ENCODE results near the gene TIGD4. TPM values are rescaled to one million over a fixed set of nuclear protein-coding genes. Genes with fewer than 3 reads are reported as not detected.
A peak's percentile ranks its signal among the peaks of the same experiment; 100 is the strongest.

Gene TIGD4
- total RNA-seq (2021; fragmentation: NEBNext Ultra II Directional; extraction: Animal tissue kit (Norgen Biotek cat#: 25700)) = 1.8 and 2.3 TPM in 2 replicates
- 0.20 and 0.42 TPM in 2 replicates for polyA plus RNA-seq (2011; rRNA removed)
- polyA plus RNA-seq (2011; cell fraction: cytosol; rRNA removed) = 0.74 TPM
- 0.50 TPM for polyA plus RNA-seq (2011; cell fraction: nucleus; rRNA removed)
- 1.0 to 2.7 TPM (median 1.1 TPM) in 4 replicates for polyA plus RNA-seq (2012, experiment 1 of 2)
- polyA plus RNA-seq (2012, experiment 2 of 2) = 0.08 TPM
- polyA plus RNA-seq (2013, experiment 1 of 2) = 1.7 TPM
- 1.7 TPM for polyA plus RNA-seq (2013, experiment 2 of 2)
- polyA minus RNA-seq (2011; rRNA and poly(A)+ RNA removed) = 0.82 and 1.0 TPM in 2 replicates
- polyA minus RNA-seq (2011; cell fraction: cytosol; rRNA and poly(A)+ RNA removed) = 2.2 TPM
- 3.4 TPM for polyA minus RNA-seq (2011; cell fraction: nucleus; rRNA and poly(A)+ RNA removed)
- long read RNA-seq, experiment 1, partial matches to known transcripts = 0 of 1 reads
- long read RNA-seq, experiment 1, other reads (novel, unspliced or antisense) = 1 of 1 reads
- long read RNA-seq, experiment 2, partial matches to known transcripts = 0 of 4 reads
- long read RNA-seq, experiment 2, other reads (novel, unspliced or antisense) = 1 of 4 reads

DNA sequence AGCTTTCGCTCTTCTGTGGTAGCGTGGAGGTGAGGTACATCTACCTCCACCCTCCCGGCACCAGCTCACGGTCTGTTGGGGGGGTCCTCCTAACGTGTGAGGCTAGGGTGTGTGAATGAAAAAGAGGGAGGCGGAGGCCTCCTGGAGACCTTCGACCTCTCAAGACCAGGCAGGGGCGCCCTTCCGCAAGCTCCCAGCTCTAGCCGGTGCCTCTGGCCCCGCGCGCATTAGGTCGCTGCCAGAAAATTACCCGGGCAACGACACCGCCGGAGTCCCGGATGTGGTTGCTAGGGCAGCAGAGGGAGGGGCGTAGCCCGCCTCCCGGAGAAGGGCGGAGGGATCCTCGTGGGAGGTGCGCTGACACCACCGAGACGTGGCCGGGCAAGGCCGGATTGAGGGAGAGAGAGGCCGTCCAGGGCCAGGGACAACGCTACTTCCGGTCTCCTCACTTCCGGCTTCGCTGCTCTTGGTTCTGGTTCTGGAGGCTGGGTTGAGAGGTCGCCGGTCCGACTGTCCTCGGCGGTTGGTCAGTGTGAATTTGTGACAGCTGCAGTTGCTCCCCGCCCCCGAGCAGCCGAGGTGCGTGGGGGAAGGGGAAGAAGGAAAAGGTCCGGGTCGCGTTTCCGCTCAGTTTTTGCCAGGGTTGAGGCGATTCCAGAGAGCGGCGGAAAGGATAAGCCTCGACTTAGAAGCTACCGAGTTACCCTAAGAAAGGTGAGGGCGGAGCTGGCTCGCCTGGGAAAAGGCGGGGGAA is at the start of gene TIGD4, which contains the start of gene ARFIP1:
TIGD4 (minus strand) TSS at position 218 of the 754 bp plus-strand sequence. CDS start 8,726 bp downstream, outside the sequence.
ARFIP1 (plus strand) TSS at position 442 of the 754 bp plus-strand sequence. CDS start 49,680 bp downstream, outside the sequence.
- Histone ChIP-seq H3K9me3 (ENCODE audit: insufficient read depth in 2 of 2, low read depth in 1 of 2, low read length in 1 of 2) (no peaks in the 10 kb centered on the region), H3K9ac (replicated peaks in 1 of 4; ENCODE audit: extremely low read depth in 1 of 4, low read depth in 3 of 4, low read length in 3 of 4) (peak within 1 kb of the TSS; percentile 25 to 88 (median 73)), H3K79me1 (ENCODE audit: low read depth, low read length) (no peaks in the 10 kb centered on the region), H3K4me3 (ENCODE audit: extremely low read depth in 1 of 4, insufficient read depth in 2 of 4, low read depth in 3 of 4, low read length in 4 of 4) (peak within 1 kb of the TSS; percentile 55 to 95 (median 76)), H3K14ac (ENCODE audit: insufficient read length) (no peak within 1 kb of the TSS), H4K20me1 (replicated peaks in 1 of 2; ENCODE audit: control insufficient read depth in 1 of 2, insufficient read depth in 2 of 2, low read length in 2 of 2) (peaks cover 0 to 4% of the 10 kb centered on the region in 2 experiments), H2BK15ac (ENCODE audit: low read length) (peak within 1 kb of the TSS; percentile 83; the same call in 1 of the 2 replicates), H3K79me2 (ENCODE audit: control insufficient read depth in 1 of 2, insufficient read depth in 2 of 2, low read length in 2 of 2) (peaks cover 11 to 45% of the 10 kb centered on the region in 2 experiments), H3K27me3 (replicated peaks in 1 of 4; ENCODE audit: control insufficient read depth in 3 of 4, extremely low read depth in 1 of 4, insufficient read depth in 3 of 4, low read length in 3 of 4) (no peaks in the 10 kb centered on the region), H3K56ac (replicated peaks; ENCODE audit: insufficient read length, low read depth, low read length) (peak within 1 kb of the TSS; percentile 55), H3K18ac (ENCODE audit: extremely low read depth, low read length) (peak within 1 kb of the TSS; percentile 98), H2BK120ac (replicated peaks; ENCODE audit: low read depth, low read length) (no peak within 1 kb of the TSS), H3K4me2 (ENCODE audit: insufficient read depth in 1 of 2, low read depth in 2 of 2, low read length in 2 of 2) (peak within 1 kb of the TSS; percentile 93 to 98), H2AFZ (ENCODE audit: low read length) (peak within 1 kb of the TSS; percentile 99), H2BK5ac (ENCODE audit: low read depth, low read length) (peak within 1 kb of the TSS; percentile 94), H2AK5ac (ENCODE audit: low read depth, low read length) (peak within 1 kb of the TSS; percentile 31; the same call in 1 of the 2 replicates), H3K4ac (replicated peaks; ENCODE audit: insufficient read length, low read depth, low read length) (no peak within 1 kb of the TSS), H3K4me1 (replicated peaks in 1 of 4; ENCODE audit: control insufficient read depth in 3 of 4, insufficient read depth in 4 of 4, low read length in 3 of 4) (peaks cover 0 to 4% (median 1%) of the 10 kb centered on the region in 4 experiments; a peak in 1 of 7 replicates), H4K5ac (ENCODE audit: insufficient read length, low read depth, low read length) (peak within 1 kb of the TSS; percentile 77), H4K91ac (replicated peaks; ENCODE audit: insufficient read length, low read length) (peak within 1 kb of the TSS; percentile 71), H2BK20ac (ENCODE audit: low read length) (0 out of 2 replicates have a peak within 1 kb of the TSS, but pooled peaks have one; percentile 43), H2BK12ac (ENCODE audit: low read depth, low read length) (peak within 1 kb of the TSS; percentile 91), H3K23ac (ENCODE audit: insufficient read length) (no peak within 1 kb of the TSS), H3K27ac (ENCODE audit: low read depth, low read length) (peak within 1 kb of the TSS; percentile 83), H3K36me3 (ENCODE audit: control insufficient read depth in 2 of 4, insufficient read depth in 4 of 4, low read length in 3 of 4) (no peaks in the 10 kb centered on the region), H3K23me2 (ENCODE audit: low read depth, low read length) (peaks cover 14% of the 10 kb centered on the region), H4K8ac (ENCODE audit: extremely low read depth, insufficient read depth, low read length) (peak within 1 kb of the TSS; percentile 92; the same call in 1 of the 2 replicates)
- WGBS, 2 experiments (ENCODE audit: extremely low coverage in 1 of 2, insufficient coverage in 1 of 2, insufficient read length in 1 of 2, insufficient replicate concordance in 2 of 2, low coverage in 1 of 2, low lambda C conversion rate in 2 of 2, missing lambda C conversion rate in 1 of 2) = 2% methylated on average over 53 of the region's 55 CpGs; no CpG with 5 or more reads in 1 of the 2 experiments
- peak; percentile 97 to 99 for DNase-seq (ENCODE audit: low read depth in 1 of 2, low spot score in 2 of 2)
- ChIA-PET CTCF (ENCODE audit: partially characterized antibody) (interaction anchor here (0.6 to 2.1 kb wide), 20 partner anchors 12 to 371 kb away, joined by 3 to 8 read pairs (median 4); no protein-coding TSS in a partner anchor), POLR2A (ENCODE audit: partially characterized antibody) (interaction anchor here (0.7 to 2.7 kb wide), 10 partner anchors 10 to 311 kb away, joined by 3 to 9 read pairs (median 4); partner anchors contain the start of gene FBXW7)
- peak; percentile 88 for FAIRE-seq
- TF ChIP-seq HDAC2 (IDR thresholded peaks at IDR 0.05; ENCODE audit: borderline replicate concordance in 1 of 2, low read depth in 2 of 2, low read length in 2 of 2) (no peak; a peak in 1 of 4 replicates), GTF2F1 (IDR thresholded peaks at IDR 0.05; ENCODE audit: borderline replicate concordance, low read depth, low read length) (peak; percentile 70; the same call in 1 of the 2 replicates), SIN3A (conservative IDR thresholded peaks at IDR 0.05 in 1 of 2, IDR thresholded peaks at IDR 0.05 in 1 of 2; ENCODE audit: low read depth in 1 of 2, low read length in 2 of 2) (peak; percentile 55 to 92; a peak in 2 of 4 replicates), E2F6 (IDR thresholded peaks at IDR 0.05) (no peak; the same call in 1 of the 2 replicates), JUN (IDR thresholded peaks at IDR 0.05; ENCODE audit: low read depth, low read length) (no peak), CBX8 (IDR thresholded peaks at IDR 0.05; ENCODE audit: borderline replicate concordance, low read depth, low read length) (no peak)
